ENCODE data around the gene ATXN2.

Gene ATXN2

DNA sequence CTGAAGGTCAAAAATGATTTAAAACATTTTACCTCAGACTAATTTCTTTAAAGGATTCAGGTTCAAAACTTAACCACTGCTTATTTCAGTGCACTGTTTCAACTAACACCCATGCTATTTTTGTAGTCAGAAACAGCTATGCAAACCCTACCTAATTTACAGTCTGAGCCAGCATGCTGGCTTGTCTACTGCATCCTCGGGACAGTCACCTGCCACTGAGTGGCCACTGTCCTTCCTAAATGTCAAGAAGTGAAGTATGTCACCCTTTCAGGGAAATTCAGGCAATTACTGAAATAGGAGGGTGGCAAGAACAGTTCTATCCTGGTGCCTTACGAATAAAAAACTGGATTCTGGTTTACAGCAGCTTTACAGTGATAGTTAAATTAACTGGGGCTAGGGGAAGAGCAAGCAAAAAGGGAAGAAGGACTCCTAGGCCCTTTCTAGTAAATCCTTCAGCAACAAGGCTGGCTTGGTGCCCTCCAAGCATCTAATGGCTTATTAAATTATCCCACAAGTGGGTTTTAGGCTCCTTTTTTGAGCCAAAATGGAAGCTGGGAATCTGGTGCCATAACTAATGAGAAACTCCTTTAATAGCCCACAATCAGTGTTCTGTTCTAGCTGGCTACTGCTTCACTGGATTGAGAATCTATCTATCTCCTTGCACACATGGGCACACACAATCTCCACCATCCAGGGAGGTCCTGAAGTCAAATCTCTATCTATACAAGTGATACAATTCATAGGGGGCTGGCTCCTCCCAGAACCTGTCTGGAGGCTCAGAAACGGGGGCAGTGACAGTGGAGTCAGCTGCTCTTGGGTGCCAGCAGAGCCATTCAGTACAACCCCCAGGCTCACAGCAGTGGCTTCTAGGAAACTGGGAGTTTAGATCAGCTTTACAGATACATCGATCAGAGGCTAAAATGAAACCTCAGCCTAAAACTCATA lies 150.0 kb downstream of the ATXN2 start:
- no peak for DNase-seq

DNA sequence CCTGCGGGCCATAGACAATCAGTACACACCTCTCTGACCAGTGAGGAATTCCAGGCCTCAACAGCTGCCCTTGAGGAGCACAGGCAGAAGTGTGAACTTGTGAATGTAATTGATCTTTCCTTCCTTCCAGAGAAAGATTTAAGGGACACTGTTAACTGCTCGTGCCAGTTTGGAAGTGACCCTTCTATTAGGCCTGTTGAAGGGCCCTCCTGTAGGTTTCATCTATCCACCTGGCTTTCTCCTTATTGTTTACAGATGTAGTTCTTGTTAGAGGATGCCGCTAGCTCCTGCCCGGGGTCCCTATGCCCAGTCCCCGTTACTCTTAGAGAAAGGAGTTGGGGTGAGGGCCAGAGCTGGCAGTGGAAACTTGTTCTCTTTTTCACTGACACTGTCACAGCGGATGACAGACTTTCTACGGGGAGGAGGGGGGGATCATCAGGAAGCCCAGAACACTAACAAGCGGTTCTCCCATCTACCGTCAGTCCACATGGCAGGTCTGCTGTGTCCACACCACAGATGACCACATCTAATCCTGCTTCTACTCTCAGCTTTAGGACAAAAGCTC lies 150.8 kb downstream of the ATXN2 start:
- DNase-seq, result no peak

DNA sequence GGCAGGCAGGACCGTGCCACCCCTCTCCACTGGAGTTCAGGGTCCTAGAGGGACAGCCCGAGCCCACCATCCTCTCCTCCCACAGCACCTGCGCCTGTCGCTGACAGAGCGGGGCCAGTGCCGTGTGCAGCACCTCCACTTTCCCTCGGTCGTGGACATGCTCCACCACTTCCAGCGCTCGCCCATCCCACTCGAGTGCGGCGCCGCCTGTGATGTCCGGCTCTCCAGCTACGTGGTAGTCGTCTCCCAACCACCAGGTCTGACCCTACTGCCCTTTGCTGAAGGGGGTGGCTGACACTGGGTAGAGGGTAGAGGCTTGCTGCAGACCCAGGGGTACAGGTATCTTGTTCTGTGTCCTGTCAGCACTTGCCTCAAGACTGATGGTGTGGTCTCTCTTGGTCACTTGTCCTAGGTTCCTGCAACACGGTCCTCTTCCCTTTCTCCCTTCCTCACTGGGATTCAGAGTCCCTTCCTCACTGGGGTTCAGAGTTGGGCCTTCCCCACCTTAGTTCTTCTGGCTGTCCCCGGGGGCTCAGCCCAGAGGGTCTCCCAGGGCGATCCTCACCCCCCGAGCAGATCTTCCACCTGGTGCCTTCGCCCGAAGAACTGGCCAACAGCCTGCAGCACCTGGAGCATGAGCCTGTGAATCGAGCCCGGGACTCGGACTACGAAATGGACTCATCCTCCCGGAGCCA lies 151.4 kb downstream of the ATXN2 start:
- DNase-seq, result no peak

DNA sequence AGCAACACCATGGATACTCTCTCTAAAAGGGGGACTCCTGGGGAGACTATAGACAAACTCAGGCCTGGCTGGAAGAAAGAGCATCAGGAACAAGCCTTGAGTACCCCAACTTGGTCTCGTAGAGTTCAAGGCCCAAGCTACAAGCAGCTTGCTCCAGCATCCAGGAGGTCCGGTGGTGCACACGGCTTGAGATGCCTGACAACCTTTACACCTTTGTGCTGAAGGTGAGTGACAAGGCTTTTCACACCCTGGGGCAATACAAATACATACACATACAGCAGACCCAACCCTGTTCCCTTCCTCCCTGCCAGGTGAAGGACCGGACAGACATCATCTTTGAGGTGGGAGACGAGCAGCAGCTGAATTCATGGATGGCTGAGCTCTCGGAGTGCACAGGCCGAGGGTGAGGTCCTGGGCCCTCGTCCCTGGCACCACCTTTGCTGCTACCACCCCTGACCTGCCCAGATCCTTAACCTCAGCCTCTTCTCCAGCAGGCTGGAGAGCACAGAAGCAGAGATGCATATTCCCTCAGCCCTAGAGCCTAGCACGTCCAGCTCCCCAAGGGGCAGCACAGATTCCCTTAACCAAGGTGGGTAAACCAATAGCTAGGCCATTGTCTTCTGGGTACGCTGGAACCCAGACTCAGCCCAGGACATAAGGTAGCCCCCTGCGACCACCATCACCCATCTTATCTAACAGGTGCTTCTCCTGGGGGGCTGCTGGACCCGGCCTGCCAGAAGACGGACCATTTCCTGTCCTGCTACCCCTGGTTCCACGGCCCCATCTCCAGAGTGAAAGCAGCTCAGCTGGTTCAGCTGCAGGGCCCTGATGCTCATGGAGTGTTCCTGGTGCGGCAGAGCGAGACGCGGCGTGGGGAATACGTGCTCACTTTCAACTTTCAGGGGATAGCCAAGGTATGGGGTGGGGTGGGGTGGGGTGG lies 152.2 kb downstream of the ATXN2 start:
- DNase-seq, result peak; percentile 61

DNA sequence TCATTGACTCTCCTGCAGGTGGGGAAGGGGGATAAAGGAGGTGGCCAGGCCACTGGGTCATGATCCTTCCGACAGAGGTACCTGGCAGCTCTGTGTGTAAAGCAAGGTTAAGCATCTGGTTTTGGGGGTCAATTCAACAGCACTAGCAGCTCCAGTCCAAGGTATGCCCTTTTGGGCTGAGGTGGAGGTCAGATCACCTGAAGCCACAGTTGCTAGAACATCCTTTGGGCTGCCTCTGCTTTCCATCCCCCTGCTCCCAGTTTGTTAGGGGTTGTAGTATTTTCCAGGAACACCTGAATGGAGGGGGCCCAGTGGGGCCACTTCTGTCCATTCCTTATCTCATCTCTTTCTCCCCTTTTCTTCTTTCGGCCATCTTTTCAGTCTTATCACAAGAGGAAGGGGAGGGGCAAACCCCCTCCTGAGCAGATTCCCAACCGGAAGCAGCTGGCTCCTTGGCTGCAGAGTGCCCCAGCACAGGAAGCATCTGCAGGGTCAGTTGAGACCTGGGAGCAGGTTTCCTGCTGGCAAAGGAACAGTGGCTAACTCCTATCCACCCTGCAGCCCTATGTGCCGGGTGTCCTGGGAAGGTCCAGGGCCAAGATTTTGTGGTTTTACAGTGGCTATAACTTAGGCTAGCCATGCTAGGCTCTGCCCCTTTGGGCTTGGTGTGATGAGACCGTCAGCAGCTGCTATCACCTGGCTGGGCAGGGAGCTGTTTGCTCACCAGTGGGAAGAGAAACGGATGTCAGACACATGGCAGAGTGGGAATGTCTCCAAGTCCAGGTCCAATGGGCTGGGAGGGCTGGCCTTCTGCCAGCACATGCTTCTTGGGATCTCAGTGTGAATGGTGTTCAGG lies 153.2 kb downstream of the ATXN2 start:
- DNase-seq, result peak; percentile 86

DNA sequence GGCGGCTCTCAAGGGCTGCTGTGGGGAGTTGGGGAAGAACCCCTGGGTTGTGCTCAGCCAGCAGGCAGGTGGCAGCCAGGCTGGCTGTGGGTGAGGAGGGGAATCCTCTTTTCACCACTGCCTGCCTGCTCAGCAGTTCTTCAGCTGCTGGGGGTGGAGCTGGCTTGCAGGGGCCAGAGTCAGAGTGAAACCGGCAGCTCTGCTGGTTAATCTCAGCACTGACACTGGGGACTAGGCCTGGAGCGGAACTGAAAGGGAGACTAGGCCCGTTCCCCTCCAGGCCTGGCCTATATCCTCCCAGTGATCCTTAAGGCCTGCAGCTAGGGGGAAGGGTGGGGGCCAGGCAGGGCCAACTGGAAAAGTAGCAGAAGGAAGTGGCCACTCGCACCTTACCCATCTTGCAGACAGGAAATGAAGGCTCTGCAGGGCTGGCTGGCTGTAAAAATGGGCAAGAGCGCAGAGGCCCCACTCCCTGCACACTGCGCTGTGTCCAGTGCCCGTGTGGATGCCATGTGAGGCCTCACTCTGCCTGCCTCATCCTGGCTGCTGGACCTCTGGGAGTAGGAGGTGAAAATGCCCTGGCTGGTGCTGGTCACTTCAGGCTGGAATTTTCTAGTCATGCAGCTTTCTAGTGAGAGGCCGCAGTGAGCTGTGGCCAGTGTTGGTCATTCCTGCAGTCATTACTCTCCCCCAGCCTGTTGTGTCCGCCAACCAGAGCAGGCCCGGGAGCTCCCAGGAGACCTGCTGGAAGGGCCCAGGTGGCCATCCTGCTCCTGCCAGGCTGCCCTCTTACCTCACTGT lies 154.0 kb downstream of the ATXN2 start:
- DNase-seq, result no peak

DNA sequence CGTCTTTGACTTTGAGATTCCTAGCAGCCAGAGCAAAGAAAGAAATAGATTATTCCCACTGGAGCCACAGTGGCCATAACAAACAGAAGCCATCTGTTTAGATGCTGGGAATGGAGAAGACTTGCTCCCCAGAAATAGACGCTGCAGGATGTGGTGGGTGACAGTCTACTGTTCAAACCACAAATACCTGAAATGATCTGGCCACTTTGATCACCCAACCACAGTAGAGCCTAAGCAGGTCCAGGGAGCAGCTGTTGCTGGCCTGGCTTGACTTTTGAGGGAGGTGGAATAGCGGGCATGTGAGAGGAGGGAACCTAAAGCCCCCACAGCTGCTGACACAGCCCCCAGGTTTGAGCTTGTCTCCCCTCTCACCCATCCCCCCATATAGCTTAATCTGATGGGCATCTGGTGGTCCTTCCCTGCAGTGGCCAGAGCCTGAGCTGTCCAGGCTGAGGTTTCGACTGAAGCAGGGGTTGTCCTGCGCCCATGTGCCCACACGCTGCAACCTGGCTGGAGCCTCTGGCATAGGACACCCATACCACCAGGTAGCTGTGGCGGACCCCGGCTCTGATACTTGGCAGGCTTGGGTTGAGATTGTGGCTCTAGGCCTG lies 154.7 kb downstream of the ATXN2 start:
- no peak for DNase-seq

DNA sequence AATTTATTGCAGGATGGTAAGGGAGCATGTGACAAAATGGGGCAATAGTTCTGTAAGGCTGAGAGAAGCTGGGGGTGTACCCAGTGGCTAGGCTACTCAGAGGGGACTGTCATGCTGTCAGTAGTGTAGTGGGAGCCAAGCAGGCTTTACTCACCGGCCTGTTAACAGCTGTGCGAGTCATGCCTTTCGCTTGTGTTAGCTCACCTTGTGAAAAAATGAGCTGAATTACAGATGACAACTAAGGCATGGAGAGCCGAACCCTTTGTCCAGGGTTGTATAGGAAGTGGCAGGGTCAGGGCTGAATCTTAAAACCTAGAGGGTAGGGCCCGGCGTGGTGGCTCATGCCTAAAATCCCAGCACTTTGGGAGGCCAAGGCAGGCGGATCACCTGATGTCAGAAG lies 155.5 kb downstream of the ATXN2 start:
- no peak for DNase-seq

DNA sequence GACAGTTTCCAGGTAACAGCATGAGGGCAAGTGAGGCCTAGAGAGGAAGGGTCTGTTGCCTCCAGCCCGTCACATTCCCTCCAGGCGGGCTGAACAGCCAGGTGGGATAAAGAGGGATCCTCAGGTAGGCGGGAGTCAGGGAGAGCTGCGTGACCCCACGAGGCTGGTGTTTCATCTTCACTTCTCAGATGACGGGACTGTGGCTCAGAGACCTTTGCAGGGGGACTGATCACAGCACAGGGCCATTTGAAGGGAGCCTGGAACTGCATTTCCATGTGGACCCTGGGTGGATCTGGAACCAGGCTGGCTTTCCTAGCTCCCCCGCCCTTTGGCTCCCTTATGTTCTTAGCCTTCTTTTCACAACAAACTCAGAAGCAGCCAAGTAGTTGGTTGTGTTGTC lies 156.0 kb downstream of the ATXN2 start:
- DNase-seq, result no peak

DNA sequence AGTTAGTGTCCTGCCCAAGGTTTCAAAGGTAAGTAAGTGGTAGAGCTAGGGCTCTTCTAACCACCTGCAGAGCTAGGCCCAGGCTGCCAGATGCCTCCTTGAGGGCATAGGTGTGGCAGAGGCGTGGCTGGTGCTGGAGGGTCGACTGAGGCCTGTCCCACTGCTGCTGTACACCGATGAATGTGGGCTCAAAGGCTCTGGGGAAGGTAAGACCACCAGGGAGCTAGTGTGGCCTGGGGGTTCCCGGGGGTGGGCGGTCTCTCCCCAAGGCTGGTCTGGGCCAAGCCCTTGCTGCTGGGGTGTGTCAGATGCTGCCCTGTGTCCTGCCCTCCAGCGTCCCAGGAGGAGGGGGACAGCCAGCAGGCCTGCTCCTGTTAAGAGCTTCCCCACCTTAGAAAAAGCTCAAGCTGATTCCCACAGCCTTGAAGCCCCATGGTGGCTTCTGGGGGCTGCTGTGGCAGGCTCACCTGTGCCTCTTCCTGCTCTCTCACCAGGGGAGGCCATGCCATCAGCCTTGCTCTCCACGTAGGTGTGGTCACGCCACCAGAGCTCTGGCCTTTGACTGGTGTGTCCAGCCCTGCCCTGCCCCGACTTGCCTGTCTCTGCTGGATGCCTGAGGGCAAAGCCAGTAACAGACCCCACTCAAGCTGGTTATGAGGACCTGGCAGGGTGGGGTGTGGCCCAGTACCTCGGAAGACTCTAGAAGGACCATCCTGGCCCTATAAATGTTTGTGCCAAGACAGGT lies 156.6 kb downstream of the ATXN2 start:
- DNase-seq, result no peak

DNA sequence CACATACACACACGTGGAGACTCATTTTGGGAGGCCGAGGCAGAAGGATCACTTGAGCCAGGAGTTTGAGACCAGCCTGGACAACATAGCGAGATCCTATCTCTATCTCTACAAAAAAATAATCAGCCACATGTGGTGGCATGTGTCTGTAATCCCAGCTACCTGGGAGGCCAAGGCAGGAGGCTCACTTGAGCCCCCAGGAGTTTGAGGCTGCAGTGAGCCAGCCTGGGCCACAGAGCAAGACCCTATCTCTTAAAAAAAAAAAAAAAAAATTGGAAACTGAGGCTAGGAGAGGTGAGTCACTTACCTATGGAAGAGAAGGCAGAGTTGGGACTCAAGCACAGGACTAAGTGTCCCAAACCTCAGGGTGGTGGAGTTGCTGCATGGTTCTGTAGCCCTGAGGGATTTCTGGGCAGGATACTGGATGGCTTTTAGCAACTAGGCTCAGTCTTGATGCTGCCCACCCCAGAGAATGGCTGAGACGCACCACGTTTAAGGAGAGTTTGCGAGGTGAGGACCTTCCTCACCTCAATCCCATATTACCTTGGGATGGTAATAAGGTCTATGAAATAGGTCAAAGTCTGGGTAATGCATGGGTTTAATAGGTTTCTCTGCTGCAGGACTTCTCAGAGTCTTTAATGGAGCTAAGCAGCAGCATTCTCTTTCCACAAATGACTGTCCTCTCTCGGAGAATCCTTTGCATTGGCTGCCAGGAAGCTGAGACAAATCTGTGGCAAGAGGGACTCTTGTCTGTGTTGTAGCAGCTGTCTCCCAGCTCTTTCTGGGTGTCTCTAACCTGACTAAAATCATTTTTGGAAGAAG lies 157.8 kb downstream of the ATXN2 start:
- no peak for DNase-seq

DNA sequence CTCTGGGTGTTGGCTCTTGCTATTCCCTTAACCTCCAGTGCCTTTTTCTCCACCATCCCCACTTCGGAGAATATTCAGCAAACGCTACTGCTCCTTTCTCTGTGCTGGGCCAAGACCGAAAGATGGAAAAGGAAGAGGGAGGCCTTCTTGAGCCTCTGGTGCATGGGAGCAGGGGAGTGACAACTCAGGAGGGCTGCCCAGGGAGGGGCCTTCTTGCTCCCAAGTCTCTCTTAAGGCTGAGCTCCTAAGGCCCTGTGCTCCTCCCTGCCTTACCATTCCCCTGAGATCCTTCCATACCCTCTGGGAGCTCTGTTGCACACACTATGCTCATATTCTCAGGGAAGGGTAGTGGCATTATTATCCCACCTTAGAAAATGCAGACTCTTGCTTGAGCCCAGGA lies 158.5 kb downstream of the ATXN2 start:
- no peak for DNase-seq

DNA sequence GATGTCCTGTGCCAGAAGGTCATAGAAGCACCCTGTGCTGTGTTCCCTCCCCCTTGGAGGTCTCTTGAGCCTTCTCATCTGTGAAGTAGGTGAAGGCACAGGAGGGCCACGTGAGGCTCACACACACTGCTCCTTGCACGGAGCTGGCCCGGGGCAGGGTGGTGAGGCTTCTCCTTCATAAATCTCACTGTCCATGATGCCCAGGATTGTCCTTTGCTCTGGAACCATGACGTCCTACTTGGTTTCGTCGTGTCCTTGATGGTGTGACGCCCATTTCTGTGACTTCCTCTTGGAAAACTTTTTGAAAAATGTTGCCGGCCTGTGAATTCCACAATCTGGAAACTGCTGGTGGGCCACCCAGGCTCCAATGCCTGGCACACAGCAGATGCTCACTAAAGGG lies 159.0 kb downstream of the ATXN2 start:
- no peak for DNase-seq

DNA sequence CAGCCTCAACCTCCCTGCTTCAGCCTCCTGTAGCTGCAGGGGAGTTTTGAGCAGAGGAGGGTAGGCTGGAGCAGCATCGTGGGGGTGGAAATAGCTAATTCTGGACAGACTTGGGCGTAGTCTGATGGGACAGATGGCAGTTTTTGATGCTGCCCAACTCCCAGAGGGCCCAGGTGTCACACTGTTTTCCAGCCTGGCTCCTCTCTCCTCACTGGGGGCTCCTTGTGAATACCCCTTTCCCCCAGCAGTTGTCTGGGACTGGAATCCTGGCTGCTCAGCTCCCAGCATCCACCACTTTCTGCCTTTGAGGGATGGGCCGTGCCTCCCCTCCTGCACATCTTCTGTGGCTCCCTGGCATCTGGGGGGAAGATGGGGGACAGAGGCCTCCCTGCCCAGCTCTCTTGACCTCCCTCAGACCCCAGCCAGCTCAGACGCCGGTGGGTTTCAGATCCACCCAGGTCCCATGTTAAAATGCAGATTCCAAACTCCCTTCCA lies 159.4 kb downstream of the ATXN2 start:
- no peak for DNase-seq

DNA sequence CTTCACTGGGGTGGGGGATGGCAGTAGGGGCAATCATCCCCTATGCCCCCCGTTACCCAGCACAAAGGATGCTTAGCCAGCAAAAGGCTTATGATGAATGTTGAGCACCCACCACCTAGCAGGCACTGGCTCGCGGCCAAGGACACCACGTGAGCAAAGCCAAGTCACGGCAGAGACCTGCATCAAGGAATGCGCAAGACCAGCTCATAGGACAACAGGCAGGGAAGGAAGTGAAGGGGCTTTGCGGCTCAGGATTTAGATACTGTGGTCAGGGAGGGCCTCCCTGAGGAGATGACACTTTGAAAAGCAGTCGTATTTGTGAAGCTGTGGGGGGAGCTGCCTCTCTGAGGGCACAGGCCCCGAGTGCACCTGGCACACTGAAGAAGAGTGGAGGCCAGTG lies 160.6 kb downstream of the ATXN2 start:
- no peak for DNase-seq

DNA sequence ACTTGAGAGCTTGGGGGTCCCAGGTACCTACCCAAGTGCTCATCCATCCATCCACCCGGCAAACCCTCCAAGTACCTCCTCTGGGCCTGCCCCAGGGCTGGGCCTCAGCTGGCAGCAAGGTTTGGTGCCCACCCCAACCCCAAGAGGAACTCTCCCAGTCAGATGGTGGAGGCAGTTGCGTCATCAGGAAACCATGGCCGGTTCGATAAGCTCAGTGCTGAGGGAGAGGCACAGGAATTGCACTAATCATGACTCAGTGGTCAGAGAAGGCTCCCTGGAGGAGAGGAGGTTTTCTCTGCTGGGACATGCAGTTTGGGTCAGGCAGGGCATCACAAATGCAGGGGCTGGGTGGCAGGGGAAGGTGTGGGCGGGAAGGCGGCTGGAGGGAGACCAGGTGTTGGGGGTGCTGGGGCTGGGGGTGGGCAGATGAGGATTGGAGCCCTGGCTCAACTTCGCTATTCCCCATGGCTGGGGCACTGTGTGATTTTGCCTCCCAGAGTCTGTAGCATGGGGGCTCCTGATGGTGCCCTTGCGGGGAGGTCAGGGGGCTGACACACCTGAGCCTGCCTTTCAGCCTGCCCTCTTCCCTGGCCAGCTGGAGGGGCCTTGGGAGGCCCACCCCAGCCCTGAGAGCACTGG lies 161.2 kb downstream of the ATXN2 start:
- no peak for DNase-seq

DNA sequence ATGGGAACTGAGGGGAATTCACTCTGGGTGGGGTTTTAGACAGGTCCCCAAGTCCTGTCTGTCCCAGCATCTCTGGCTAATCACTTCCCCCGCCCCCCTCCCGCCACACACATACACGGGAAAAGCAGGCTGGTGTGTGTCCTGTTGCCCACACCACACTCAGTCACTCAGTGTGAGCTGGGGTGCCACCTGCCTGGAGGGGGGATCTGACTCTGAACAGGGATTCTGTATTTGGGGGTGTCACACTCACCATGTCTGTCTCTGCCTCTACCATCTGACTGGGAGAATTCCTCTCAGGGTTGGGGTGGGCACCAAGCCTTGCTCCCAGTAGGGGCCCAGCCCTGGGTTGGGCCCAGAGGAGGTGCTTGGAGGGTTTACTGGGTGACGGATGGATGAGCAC lies 162.3 kb downstream of the ATXN2 start:
- DNase-seq, result no peak

DNA sequence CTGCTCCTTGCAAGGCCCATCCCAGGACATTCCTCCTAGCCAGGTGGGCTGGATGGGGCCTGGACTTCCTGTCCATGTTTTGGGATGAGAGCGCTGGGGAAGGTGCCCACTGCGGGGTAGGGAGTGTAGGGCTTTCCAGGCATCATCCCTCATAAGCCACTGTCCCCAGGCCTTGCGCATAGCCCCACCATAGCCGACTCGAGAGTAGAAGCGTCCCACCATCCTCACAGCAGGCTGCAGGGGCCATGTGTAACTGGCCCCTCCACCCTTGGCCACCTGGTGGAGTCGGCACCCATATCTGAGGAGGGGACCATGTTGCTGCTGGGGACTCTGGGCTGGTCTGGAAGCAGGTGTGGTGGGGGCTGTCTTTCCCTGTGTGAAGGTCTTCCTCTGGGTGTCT lies 162.8 kb downstream of the ATXN2 start:
- DNase-seq, result no peak
